GM21576 (cell line): ENCODE measurements around the gene NEU4.
A peak's percentile ranks its signal among the peaks of the same experiment; 100 is the strongest.
"Not testable (repeated sequence)": the region's sequence is repeated elsewhere in the genome, so short reads cannot be mapped to it uniquely, and the experiment has no call there.

Source experiments
- ATAC-seq: cut with Tn5 transposase; IDR thresholded peaks from one replicate; pipeline ENCODE4 v1.9.1; 2021; ENCODE audit warnings: mild to moderate bottlenecking, moderate library complexity; ENCODE audit not compliant: unreplicated experiment

The NEU4 gene

DNA sequence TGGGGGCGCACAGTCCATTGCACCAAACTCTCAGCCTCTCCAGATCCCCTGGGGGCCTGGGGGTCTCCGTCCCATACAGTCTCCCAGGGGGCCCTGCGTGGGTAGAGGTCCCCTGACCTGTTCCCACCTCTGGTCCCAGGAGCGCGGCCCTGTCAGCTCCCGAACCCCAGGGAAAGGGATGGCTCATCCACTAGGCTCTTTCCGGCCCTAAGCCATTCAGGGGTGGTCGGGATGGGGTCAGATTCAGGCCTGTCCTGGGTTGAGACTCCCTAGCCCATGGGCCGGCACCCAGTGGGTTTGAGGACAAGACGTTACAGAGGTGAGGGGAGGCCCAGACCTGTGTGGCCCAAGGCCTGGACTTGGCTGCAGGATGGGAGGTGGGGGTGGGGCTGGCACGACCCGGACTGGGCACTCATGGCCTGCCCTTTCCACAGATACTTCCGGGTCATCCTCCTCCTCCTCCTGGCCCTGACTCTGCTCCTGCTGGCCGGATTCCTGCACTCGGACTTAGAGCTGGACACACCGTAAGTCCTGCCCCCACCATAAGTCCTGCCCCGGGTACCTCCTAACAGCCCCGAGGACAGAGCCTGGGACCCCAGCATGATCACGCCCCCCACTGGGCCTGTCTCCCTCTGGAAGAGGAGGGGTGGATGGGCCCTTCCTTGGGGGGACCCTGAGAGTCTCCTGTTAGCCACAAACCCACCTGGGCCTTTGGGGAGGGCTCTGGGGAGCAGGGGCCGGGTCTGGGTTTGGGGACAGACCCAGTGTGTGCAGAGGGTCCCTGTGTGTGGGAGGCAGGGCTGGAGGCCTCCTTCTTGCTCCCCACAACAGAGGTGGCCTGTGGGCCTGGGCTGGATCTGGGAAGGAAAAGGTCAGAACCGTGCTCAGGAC, 10.1 kb upstream of the NEU4 start:
- no peak for ATAC-seq

DNA sequence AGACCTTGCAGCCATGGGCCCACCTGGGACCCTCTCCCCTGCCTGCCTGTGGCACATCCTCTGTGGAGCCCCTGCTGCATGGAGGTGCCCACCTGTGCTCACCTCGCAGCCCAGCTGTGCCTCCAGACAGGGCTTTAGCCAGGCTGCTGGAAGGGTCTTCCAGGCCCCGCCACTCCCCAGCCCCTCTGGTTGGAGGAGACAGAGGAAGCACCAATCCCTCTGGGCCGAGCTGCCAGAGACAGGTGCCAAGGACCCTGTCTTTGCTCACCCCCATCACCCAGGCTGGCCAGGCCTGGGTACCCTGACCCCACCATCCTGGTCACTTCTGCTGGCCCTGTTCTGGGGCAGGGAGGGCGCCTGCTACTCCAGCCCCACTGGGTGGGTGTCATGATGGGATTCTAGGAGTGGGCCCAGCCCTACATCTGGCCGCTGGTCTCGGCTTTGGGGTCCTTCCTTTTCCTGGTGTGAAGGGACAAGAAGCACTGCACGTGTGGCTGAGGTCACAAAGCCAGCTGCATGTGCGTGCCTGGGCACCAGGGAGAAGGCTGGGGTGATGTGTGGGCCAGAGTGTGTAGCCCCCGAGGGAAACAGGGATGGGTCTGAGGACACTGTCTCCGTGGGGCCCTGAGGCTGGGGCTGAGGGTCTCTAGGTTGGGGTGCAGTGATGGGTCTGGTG, 9.3 kb upstream of the NEU4 start:
- no peak for ATAC-seq

DNA sequence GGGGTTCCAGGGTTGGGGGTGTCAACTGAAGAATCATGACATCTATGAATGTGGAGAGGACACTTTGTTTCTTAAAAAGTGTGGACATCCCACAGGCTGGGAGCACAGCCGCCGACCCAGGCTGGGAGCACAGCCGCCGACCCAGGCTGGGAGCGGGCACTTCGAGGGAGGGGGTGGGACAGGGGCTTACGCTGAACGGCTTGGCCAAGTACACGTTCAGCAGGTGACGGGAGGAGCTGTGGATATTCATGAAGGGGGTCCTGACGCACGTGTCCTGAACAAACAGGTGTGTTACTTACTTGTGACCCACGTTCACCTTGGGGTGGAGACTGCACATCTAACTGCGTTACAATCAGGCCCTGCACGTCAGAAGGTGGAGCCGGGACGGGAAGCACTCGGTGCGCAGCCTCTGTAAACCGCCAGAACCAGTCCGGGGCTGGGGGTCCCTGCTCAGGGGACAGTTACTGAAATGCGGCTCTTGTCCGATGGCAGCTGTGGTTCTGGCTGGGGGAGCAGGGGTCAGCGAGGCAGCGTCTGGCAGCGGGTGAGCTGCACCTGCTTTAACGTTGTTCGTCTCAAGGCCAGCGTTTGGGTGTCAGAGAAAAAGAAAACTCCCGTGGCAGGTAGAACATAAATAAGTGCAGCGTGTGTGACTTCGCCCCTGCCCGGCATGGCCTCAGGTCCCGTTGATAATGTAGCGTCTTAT, 8.6 kb upstream of the NEU4 start:
- not testable (repeated sequence) for ATAC-seq

DNA sequence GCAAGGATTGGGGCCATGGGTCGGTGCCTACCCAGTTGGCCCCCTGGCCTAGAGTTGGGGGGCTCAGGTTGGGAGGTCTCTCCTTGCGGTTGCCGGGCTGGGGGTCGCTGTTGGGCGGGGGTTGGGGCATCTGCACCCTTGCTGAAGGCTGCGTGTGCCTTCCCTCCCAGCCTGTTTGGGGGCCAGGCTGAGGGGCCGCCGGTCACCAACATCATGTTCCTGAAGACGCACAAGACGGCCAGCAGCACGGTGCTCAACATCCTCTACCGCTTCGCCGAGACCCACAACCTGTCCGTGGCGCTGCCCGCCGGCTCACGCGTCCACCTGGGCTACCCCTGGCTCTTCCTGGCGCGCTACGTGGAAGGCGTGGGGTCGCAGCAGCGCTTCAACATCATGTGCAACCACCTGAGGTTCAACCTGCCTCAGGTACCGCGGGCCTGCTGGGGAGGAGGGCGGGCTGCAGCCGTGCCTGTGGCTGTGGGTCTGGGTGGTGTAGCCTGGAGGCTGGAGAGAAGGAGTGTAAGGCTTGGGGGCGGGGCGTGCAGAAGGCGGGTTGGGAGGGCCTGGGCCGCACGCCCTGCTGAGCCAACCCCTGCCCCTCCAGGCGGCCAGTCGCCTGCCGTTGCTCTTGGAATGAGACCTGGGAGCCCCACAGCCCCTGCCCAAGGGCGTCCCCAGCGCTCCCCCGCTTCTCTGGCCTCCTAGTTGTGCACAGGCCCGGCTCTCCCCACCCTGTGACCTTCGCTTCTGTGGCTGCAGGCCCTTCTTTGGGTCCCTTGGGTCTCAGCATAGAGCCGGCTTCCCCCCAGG, 7.2 kb upstream of the NEU4 start:
- no peak for ATAC-seq

DNA sequence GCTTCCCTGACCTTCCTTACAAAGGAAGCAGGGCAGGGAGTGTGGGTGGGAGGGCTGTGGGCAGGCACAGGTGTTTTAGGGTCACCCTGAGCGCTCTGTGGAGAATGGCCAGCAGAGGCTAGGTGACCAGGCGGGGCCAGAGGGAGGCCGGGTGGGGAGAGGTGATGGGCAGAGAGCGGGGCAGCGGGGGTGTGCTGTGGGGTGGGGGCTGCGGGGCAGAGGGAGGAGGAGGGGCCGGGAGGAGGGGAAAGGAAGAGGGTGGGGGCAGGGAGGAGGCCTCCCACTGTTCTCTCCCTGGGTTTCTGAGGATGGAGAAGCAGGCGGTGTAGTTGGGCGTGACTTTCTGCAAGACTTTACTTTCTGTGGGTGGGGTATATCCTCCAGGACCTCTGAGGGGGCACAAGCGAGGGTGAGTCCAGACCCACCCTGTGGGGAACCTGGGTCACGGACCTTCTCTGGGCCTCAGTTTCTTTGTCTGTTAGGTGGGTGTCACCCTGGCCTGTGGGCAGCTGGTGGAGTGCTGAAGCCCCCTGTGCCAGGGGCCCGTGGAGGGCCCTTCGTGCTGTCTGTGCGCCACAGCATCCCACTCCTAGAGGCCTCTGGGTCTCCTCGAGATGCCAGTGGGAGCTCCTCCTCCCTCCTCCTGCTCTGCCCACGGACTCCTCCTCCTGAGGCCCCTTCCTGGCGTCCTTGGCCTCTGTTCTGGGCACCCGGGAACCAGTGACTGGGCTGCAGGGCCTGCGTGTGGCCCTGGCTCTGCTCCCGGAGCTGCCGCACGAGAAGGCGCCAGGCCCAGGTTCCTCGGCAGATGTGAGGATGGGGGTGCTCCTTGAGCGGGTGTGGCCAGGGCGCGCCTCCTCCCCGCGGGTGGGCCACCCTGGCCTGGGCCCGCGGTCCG, 6.3 kb upstream of the NEU4 start:
- no peak for ATAC-seq

DNA sequence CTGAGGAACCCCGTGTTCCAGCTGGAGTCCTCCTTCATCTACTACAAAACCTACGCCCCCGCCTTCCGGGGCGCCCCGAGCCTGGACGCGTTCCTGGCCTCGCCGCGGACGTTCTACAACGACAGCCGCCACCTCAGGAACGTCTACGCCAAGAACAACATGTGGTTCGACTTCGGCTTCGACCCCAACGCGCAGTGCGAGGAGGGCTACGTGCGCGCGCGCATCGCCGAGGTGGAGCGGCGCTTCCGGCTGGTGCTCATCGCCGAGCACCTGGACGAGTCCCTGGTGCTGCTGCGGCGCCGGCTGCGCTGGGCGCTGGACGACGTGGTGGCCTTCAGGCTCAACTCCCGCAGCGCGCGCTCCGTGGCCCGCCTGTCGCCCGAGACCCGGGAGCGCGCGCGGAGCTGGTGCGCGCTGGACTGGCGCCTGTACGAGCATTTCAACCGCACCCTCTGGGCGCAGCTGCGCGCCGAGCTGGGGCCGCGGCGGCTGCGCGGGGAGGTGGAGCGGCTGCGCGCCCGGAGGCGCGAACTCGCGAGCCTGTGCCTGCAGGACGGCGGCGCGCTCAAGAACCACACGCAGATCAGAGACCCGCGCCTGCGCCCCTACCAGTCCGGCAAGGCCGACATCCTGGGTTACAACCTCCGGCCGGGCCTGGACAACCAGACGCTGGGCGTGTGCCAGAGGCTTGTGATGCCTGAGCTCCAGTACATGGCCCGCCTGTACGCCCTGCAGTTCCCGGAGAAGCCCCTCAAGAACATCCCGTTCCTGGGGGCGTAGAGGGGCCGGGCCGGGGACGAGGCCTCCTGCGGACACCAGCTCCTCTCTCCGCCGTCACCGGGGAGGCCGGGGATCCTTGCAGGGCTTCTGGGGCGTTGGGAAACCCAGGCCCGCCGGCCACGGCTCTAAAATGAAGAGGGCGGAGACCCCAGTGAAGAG, 5.3 kb upstream of the NEU4 start:
- peak; percentile 50 for ATAC-seq

DNA sequence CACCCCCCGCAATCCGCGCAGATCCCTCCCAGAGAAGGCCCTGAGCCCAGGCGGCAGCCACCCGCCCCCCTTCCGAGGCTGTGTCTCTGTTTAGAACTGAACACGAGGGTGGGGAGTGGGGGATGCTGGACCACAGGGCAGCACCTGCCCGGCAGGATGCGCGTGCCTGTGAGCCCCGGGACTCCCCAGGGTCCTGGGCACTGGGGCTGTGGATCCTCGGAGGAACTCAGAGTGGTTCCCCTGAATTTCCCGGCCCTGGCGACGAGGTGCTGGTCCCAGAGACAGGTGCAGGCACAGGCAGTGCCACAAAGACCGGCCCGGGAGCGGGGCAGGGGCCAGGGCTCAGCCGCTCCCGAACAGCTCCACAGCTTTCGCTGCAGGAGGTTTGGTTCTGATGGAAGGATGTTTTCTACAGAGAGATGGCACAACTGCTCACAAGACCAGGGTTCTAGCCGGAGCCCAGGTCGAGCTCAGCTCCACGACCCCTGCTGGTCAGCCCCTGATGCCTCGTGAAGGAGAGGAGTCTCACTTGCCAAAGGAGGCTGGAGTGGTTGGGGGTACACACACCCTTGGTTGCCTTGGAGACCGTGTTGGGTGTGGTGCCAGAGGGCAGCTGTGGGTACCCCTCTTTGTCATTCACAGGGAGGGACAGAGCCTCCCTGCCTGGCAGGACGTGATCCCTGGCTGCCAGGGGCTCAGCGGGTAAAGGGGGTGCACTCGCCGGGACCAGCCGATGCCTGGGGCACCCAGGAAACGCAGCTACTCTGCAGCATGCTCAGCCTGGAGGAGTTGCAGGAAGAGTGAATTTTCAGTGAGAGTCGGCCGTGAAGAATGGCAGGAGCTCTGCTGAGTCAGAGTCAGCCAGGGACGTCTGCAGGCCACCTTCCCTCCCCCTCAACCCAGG, 4.4 kb upstream of the NEU4 start:
- peak; percentile 36 for ATAC-seq

DNA sequence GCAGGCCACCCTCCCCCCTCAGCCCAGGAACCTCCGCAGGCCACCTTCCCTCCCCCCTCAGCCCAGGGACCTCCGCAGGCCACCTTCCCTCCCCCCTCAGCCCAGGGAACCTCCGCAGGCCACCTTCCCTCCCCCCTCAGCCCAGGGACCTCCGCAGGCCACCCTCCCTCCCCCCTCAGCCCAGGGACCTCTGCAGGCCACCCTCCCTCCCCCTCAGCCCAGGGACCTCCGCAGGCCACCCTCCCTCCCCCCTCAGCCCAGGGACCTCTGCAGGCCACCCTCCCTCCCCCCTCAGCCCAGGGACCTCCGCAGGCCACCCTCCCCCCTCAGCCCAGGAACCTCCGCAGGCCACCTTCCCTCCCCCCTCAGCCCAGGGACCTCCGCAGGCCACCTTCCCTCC, 2.8 kb upstream of the NEU4 start:
- not testable (repeated sequence) for ATAC-seq

DNA sequence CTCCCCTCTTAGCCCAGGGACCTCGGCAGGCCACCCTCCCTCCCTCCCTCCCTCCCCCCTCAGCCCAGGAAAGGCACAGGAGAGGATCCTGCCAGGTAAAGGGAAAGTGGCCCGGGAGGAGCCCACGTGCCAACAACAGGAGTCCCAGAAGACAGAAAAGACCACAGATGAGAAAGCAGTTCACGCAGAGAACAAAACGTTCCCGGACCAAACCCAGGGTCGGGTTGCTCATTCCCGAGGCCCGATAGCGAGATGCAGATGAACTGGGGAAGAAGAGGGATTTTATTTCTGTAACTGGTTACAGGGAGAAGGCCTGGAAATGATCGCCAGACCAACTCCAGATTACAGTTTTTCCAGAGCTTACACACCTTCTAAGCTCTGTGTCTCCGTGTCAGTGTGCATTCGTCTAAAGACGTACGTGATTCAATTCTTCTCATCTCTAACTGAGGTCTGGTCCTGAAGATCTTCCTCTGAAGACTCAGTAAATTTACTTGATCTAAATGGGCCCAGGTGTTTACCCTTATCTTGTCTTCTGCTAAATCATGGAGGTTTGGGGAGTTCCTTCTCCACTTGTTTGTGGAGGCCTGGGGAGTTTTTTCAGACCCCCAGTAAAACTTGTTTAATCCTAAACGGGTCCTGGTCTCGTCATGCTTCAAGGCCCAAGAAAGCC, 807 bp upstream of the NEU4 start:
- ATAC-seq = no peak

DNA sequence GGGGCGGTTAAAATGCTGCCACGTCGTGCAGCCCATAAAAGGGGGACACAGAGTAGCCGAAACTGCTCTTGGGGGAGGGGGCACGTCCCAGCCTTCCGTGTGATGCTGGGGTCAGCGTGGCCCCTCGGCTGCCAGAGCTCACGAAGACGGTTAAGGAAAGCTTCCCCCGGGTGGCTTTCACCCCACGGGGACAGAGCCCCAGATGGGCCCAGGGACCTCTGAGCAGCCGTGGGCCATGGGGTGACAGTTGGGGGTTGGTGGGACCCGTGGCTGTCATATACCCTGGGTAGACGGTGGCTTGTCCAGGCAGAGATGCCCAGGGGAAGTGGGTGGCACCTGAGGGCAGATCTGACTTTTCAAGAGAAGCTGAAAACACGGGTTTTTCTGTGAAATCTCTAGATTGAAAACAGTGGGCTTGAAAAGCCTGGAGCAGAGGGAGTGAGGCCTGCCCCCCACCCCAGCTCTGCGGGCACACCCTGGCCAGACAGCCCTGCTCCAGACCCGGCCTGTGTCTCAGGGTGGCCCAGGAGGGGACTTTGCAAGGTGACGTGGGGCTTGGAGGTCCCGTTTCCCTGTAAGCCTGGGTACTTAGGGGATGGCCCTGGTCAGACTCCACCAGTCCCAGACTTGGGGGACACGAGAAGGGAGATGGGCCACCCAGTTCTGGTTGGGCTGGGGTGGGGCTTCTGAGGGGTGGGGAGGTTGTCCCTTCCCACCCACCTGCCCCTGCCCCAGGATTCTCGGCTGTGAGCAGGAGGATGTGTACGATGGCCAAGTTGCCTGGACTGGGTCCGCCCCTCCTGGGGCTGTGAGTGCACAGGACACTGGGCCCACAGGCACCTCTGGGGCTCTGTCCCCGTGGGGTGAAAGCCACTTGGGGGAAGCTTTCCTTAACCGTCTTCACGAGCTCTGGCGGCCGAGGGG, 652 bp downstream of the NEU4 start:
- ATAC-seq = no peak

DNA sequence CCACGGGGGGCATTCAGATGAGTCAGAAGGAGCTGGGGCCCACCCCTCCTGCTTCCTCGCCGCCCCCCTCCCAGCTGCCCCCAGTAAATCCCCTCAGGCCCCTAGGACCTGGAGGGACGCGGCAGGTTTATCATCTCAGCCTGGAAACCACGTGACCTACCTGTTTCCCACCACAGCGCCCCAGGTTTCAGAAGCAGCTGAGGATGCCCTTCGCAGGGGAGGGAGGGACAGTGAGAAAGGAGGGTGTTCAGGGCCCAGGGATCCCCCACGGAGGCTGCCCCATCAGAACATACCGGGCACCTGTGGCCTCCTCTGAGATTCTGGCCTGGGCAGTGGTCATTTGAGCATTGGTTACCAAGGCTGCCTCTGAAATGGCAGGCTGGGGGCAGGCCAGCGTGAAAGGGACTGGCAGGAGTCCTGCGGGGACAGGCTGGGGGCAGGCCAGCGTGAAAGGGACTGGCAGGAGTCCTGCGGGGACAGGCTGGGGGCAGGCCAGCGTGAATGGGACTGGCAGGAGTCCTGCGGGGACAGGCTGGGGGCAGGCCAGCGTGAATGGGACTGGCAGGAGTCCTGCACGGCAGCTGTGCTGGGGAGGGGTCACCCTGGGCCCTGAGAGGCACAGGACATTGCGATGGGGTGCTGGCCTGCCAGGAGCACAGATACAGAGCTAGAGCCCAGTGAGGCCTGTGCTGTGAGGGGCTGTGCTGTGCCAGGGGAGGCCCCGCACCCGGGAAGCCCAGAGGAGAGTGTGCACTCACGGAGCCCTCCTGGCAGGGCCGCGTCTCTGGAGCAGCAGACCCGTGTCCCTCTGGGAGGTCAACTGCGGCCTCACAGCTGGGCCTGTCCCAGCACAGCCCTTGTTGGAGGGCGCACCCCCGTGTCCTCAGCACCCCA, 1.6 kb downstream of the NEU4 start:
- ATAC-seq = no peak

DNA sequence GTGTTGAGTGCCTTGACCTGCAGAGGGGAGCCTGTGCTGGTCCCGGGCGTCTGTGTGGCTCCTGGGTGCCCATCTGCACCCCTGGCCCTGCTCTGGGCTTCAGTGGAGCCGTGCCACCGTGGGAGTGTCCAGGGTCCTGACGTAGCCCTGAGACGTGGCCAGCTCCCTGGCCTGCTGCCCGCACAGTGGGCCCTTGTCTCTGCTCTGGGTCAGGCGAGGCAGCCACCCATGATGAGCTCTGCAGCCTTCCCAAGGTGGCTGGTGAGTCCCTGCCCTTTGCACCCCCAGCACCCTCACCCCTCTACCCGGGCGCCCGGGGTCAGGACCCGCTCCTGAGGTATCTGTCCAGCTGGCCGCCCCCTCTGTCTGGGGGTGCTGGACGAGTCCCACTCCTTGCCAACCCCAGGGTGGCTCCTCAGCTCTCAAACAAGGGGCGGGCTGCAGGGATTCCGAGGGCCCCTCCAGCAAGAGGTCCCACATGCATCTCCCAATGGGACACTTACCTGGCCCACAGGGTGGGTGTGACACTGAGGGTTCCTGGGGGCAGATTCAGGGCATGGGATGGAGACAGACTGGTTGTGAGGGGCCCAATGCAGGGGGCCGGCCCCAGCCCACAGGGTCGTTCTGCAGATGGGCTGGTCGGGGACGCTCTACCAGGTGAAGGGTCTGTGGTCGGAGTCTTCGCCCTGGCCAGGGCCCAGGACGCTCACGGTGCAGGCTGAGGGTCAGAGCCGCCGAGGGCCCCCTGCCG, 2.4 kb downstream of the NEU4 start:
- no peak for ATAC-seq

DNA sequence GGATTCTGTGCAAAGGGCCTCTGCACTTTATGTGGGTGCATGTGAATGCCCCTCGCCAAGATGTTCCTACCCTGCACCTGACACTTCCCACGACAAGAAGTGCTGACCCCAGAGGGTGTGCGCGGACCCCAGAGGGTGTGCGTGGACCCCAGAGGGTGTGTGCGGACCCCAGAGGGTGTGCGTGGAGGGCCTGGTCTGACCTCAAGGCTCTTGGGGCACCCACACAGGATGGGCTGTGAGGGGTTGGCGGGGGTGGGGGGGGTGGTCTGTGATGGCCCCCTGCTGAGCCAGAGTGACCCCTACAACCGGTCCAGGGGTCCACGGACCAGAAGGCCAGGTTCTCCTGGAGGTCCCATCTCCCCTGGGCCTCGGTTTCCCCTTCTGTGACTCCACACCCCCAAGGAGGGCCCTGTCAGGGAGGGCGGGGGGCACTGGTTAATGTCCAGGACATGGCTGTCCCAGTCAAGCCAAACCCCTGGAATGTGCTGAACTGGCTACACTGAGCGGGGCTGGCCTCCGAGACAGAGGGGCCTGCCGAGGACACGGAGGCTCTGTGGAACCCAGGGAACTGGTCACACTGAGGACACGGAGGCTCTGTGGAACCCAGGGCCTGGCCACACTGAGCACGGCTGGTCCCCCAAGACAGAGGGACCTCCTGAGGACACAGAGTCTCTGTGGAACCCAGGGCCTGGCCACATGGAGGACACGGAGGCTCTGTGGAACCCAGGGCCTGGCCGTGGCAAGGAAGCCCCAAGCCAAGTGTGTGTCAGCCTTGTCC, 3.1 kb downstream of the NEU4 start:
- ATAC-seq = no peak
